ENCODE results near the gene CCL17.
"Not testable (repeated sequence)": the region's sequence is repeated elsewhere in the genome, so short reads cannot be mapped to it uniquely, and the experiment has no call there.

- TF ChIP-seq POLR2AphosphoS5, CTCF, POLR2A (IDR thresholded peaks at IDR 0.05): not testable (repeated sequence)
These were observed 36.0 kb downstream of the CCL17 start for GRCh38 chr16:57440551-57440950.

All from prostate gland (tissue), 2 donors.